GM12878 (cell line): ENCODE measurements around the gene TCTN1. TPM values are rescaled to one million over a fixed set of nuclear protein-coding genes. Genes with fewer than 3 reads are reported as not detected.
A peak's percentile ranks its signal among the peaks of the same experiment; 100 is the strongest.

Experiments used
- CREM ChIP-seq: IDR thresholded peaks from 2 replicates; pipeline ENCODE4 v1.6.1; 2014; ENCODE audit warnings: antibody characterized with exemption, low read depth
- DPF2 ChIP-seq: fragments of 450-650 bp; IDR thresholded peaks from 2 replicates; pipeline ENCODE4 v1.6.1; 2017; ENCODE audit warnings: mild to moderate bottlenecking
- FOXK2 ChIP-seq: fragments of 450-650 bp; IDR thresholded peaks from 2 replicates; pipeline ENCODE4 v1.6.1; 2017; ENCODE audit warnings: mild to moderate bottlenecking, moderate library complexity
- HSF1 ChIP-seq: fragments of 150-350 bp; IDR thresholded peaks from 2 replicates; pipeline ENCODE4 v1.6.1; 2014; ENCODE audit warnings: mild to moderate bottlenecking, low read depth, low read length
- IRF5 ChIP-seq: fragments of 450-650 bp; IDR thresholded peaks from 2 replicates; pipeline ENCODE4 v1.6.1; 2017; ENCODE audit warnings: borderline replicate concordance
- MTA2 ChIP-seq: fragments of 450-650 bp; IDR thresholded peaks from 2 replicates; pipeline ENCODE4 v1.6.1; 2016; ENCODE audit warnings: low read depth, mild to moderate bottlenecking, moderate library complexity
- MXI1 ChIP-seq: fragments of 150-350 bp; IDR thresholded peaks from 2 replicates; pipeline ENCODE4 v1.6.1; 2011; ENCODE audit warnings: low read depth, mild to moderate bottlenecking, inconsistent platforms, low read length, improper control_type of control experiment
- SKIL ChIP-seq: fragments of 450-650 bp; IDR thresholded peaks from 2 replicates; pipeline ENCODE4 v1.6.1; 2017; ENCODE audit warnings: mild to moderate bottlenecking, low read depth, inconsistent platforms; ENCODE audit not compliant: poor library complexity, severe bottlenecking
- SMAD1 ChIP-seq: fragments of 450-650 bp; IDR thresholded peaks from 2 replicates; pipeline ENCODE4 v1.6.1; 2018; ENCODE audit warnings: mild to moderate bottlenecking, low read depth; ENCODE audit not compliant: partially characterized antibody
- SP1 ChIP-seq: IDR thresholded peaks from one replicate; pipeline ENCODE4 v1.6.1; 2011; ENCODE audit warnings: low read depth, low read length
- SUZ12 ChIP-seq: fragments of 200-600 bp; sonication (generic); IDR thresholded peaks from one replicate; pipeline ENCODE4 v1.6.1; 2018; ENCODE audit warnings: antibody characterized with exemption, mild to moderate bottlenecking; ENCODE audit not compliant: unreplicated experiment
- TAF1 ChIP-seq: IDR thresholded peaks from 2 replicates; pipeline ENCODE4 v1.6.1; 2011; ENCODE audit warnings: mild to moderate bottlenecking, low read depth, low read length, borderline replicate concordance
- TBL1XR1 ChIP-seq: IDR thresholded peaks from 2 replicates; pipeline ENCODE4 v1.6.1; 2012; ENCODE audit warnings: low read depth, low read length, improper control_type of control experiment
- YY1 ChIP-seq: IDR thresholded peaks from 2 replicates; pipeline ENCODE4 v1.6.1; 2011; ENCODE audit warnings: low read depth, mild to moderate bottlenecking, low read length
- ZSCAN29 ChIP-seq: fragments of 450-650 bp; IDR thresholded peaks from 2 replicates; pipeline ENCODE4 v1.6.1; 2017; ENCODE audit warnings: mild to moderate bottlenecking, moderate library complexity
- polyA plus RNA-seq, 11 experiments: library from polyadenylated mRNA; depleted of rRNA in 4 of 11; unstranded in 6 of 11; stranded (reverse) in 5 of 11; fragments of >200 nt; fragmentation: Nextera tagmentation in 4 of 11; fragmentation: Illumina TruSeq in 1 of 11; extraction: Ambion mirVana in 4 of 11; extraction: Trizol in 1 of 11; gene quantifications; 1 replicate in 1 of 11; 2 replicates in 10 of 11; pipeline versions ENCODE4 v1.2.1 to v1.2.3, GENCODE V29; 2011 to 2016; ENCODE audit warnings: inconsistent platforms in 2 of 11, missing spikeins in 2 of 11, low read depth in 1 of 11
- total RNA-seq, 4 experiments: library from RNA; depleted of rRNA in 3 of 4; stranded (reverse); fragments of >200 nt in 3 of 4; fragmentation: Illumina TruSeq in 1 of 4; extraction: Trizol in 1 of 4; gene quantifications; 2 replicates each; pipeline versions ENCODE4 v1.2.1 to v1.2.3, GENCODE V29; 2013 to 2021

The TCTN1 gene
- total and polyA plus RNA-seq, 10 of the 15 experiments (the other 5 are each of a cell fraction or from before 2014, with no cell fraction given): 8.8 to 23.5 (median 15.3) TPM

- TF ChIP-seq SKIL (no peak), ZSCAN29 (no peak), MXI1 (peak; percentile 91), SMAD1 (peak; percentile 48), FOXK2 (no peak), MTA2 (no peak), DPF2 (0 out of 2 replicates have a peak, but pooled peaks have one; percentile 37), IRF5 (no peak), TBL1XR1 (0 out of 2 replicates have a peak, but pooled peaks have one; percentile 27), TAF1 (peak; percentile 55; the same call in 1 of the 2 replicates), HSF1 (peak; percentile 95), YY1 (peak; percentile 84), SUZ12 (no peak), CREM (peak; percentile 42; the same call in 1 of the 2 replicates), SP1 (no peak)
These were observed at the start of gene TCTN1 (continued) for GRCh38 chr12:110613771-110614684.
